Skeletal muscle tissue (tissue), 4 donors: ENCODE measurements around the gene SNRPB2. TPM values are rescaled to one million over a fixed set of nuclear protein-coding genes. Genes with fewer than 3 reads are reported as not detected.
A peak's percentile ranks its signal among the peaks of the same experiment; 100 is the strongest.

Experiments
- H3K27ac ChIP-seq: one replicate; pipeline ENCODE4 v1.7.0; 2013; ENCODE audit warnings: mild to moderate bottlenecking, low read depth, low read length, inconsistent platforms
- H3K27me3 ChIP-seq, 3 donors: one replicate each; pipeline ENCODE4 v1.7.0; 2013; ENCODE audit warnings: low read length in 3 of 3; ENCODE audit not compliant: control insufficient read depth in 3 of 3, insufficient read depth in 3 of 3
- H3K36me3 ChIP-seq, 3 donors: one replicate each; pipeline ENCODE4 v1.7.0; 2013; ENCODE audit warnings: low read length in 3 of 3; ENCODE audit not compliant: control insufficient read depth in 3 of 3, insufficient read depth in 3 of 3
- H3K4me1 ChIP-seq, 3 donors: one replicate each; pipeline ENCODE4 v1.7.0; 2013; ENCODE audit warnings: low read length in 3 of 3, mild to moderate bottlenecking in 3 of 3; ENCODE audit not compliant: control insufficient read depth in 3 of 3, insufficient read depth in 3 of 3
- H3K4me3 ChIP-seq, 3 donors: one replicate each; pipeline ENCODE4 v1.7.0; 2013; ENCODE audit warnings: low read length in 3 of 3
- H3K9ac ChIP-seq, 3 donors: one replicate each; pipeline ENCODE4 v1.7.0; 2013; ENCODE audit warnings: low read length in 3 of 3, mild to moderate bottlenecking in 3 of 3, moderate library complexity in 2 of 3, low read depth in 1 of 3
- H3K9me3 ChIP-seq, 3 donors: one replicate each; pipeline ENCODE4 v1.7.0; 2013; ENCODE audit warnings: low read length in 3 of 3; ENCODE audit not compliant: control insufficient read depth in 3 of 3
- total RNA-seq: library from RNA; depleted of rRNA; stranded (reverse); fragments of >200 nt; gene quantifications from one replicate; pipeline ENCODE4 v1.2.3, GENCODE V29; 2014
- donor health status: Osteomylitis.

Gene SNRPB2
- total RNA-seq, 1 donor from 2014 or later, result 31.8 TPM

DNA sequence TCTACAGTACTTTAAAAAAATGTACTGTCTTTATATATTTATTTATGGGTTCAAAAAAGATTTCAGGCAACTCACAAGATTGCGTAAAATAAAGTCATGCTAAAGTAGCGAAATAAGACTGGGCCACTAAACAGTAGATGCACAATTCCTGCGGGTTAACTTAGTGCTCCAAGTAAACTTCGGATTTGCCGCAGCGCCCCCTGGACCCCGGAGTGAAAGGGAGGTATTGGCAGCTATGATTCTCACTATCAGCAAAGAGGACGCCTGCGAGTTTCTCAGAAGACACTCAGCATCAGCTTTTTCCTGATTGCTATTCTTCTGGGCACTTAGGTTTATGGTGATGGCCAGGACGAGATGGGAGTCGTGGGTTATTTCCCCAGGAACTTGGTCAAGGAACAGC, 19.7 kb downstream of the SNRPB2 start:
- H3K27ac ChIP-seq, result no peak overlapping the region
- H3K4me3 ChIP-seq, result no peak overlapping the region
- no peaks in the 10 kb centered on the region for H3K36me3 ChIP-seq
- H3K27me3 ChIP-seq, result no peaks in the 10 kb centered on the region
- H3K9ac ChIP-seq, result no peak overlapping the region
- no peaks in the 10 kb centered on the region for H3K4me1 ChIP-seq
- H3K9me3 ChIP-seq, result no peaks in the 10 kb centered on the region

DNA sequence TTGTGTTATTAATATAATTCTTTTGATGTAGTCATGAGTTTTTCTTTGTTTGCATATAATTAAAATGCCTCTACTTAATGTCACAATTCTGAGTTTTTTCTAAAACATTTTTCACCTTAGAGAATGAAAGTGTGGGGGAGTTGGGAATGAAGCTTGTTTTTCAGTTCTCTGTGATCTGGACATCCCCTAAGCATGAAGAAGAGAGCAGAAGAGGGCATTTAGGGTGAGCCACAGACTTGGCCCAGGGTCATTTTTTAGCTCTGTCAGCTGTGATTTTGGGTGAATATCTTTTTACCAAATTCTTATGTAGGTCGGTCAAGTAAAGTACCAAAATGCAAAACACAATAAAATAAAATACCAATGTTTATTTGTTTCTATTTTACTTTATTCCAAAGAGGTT, 22.3 kb downstream of the SNRPB2 start:
- Histone ChIP-seq H3K4me3 (no peak overlapping the region), H3K27me3 (no peaks in the 10 kb centered on the region), H3K27ac (no peak overlapping the region), H3K36me3 (no peaks in the 10 kb centered on the region), H3K9ac (no peak overlapping the region), H3K4me1 (no peaks in the 10 kb centered on the region), H3K9me3 (no peaks in the 10 kb centered on the region)

DNA sequence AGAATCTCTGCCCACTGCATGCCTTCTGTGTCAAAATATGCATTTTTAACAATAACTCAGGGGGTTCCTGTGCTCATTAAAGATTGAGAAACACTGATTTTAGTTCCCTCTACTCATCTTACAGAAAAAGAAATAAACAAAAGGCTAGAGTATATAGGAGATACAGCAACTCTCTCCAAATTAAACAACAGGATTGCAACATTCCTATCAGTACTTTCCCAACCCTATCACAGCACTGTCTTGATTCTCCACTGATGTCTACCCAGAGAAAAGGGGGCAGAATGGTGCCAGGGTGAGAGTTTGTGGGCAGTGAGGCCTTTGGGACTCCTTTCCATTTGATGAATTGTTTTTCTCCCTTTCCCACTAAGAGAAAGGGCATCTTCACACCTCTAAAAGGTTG, 23.1 kb downstream of the SNRPB2 start:
- no peaks in the 10 kb centered on the region for H3K27me3 ChIP-seq
- H3K27ac ChIP-seq, result no peak overlapping the region
- no peaks in the 10 kb centered on the region for H3K36me3 ChIP-seq
- no peak overlapping the region for H3K4me3 ChIP-seq
- H3K9me3 ChIP-seq, result no peaks in the 10 kb centered on the region
- no peak overlapping the region for H3K9ac ChIP-seq
- no peaks in the 10 kb centered on the region for H3K4me1 ChIP-seq

DNA sequence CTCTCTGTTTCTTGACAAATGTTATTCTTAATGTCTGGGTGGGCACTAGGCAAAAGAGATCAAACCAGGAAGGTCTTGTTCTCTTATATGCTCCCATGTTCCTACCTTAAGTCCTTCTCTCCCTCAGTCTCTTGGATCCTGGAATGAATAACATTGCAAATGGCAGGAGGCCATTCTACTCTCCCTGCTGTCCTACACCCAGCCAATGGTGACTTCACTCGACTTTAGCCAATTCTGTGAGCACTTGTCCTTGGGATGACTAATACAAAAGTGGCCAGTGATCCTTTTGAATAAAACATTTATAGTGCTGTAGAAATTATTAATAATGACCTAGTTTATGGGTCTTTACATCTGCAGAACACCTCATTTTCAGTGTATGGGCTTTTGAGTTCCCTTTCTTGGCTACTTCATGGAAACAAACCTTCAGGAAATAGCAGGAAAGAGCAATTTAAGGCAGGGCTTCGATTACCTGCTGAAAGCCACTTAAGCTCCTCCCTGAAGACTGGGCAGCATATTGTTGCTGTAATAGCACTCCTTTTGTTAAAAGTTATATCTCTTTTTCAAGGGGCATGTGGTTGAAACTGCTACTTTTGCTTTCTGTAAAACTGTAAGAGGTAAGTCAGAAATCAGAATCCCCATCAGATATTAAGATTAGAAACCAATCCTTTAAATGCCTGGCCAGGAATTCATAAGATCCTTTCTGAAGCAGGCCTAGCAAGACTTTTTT, 28.8 kb downstream of the SNRPB2 start:
- H3K27ac ChIP-seq, result no peak overlapping the region
- H3K9ac ChIP-seq, result no peak overlapping the region

DNA sequence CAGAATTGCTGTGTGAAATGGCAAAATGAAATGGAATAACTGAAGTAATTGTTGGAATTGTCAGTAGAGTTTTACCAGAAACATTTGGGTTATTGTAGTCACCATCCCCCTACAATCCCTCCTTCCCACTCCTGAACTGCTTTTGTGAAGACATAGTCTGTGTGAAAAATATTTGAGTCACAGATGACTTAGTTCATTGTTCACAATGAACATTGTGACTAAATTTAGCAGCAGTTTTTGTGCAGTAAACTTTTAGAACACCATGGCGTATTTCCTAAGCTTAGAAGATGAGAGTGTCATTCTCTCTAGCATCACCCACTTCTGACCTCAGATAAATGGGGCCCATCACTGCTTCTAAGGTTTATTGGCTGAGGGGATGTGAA, 29.3 kb downstream of the SNRPB2 start:
- Histone ChIP-seq H3K9me3 (no peaks in the 10 kb centered on the region), H3K9ac (no peak overlapping the region), H3K4me1 (peaks cover 0 to 5% (median 2%) of the 10 kb centered on the region in 3 donors), H3K27me3 (peaks cover 0 to 5% (median 0%) of the 10 kb centered on the region in 3 donors), H3K36me3 (no peaks in the 10 kb centered on the region), H3K4me3 (no peak overlapping the region), H3K27ac (no peak overlapping the region)

More for the DNA sequence above, 28.8 kb downstream of the SNRPB2 start:
- Histone ChIP-seq H3K4me3 (no peak overlapping the region), H3K9me3 (no peaks in the 10 kb centered on the region), H3K27me3 (peaks cover 0 to 3% (median 0%) of the 10 kb centered on the region in 3 donors), H3K36me3 (no peaks in the 10 kb centered on the region), H3K4me1 (peaks cover 0 to 5% (median 2%) of the 10 kb centered on the region in 3 donors)

DNA sequence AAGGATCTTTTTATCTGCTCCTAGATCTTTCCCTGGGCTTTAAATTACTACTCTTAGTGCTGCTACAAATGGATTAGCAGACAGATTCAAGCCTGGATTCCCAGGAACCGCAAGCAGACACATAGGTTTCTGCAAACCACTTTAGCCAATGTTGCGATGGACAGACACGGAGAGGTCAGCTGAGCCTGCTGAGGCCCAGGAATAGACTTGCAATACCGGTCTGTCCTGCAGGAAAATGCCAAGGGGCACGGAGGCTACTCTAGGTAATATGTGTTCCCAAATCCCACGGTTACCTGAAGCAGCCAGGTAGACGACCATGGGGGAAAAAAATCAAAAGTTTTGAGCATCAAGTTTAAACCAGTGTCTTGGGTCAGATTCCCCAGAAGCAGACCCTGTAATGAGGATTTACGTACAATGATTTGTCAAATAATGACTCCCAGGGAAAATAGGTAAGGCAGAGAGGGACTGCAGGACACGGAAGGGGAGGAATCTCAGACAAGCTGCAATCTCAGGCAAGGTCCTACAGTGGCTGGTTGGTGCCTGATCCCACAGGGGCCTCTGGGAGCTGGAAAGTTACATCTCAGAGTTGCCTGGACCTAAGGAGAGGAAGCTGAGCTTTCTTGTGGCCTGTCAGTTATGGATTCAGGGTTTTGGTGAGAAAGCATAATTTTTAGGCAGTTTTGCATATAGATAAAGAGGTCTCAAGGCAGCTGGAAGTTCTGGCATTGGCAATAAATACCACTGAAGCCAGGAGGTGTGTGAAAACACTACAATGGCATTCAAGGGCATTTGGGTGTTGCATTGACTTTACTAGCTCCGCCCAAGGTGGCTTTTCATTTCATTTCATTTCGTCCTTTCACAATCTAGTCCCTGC, 30.8 kb downstream of the SNRPB2 start:
- H3K9ac ChIP-seq, result peak overlapping the region in 1 of 3 donors; percentile 67
- H3K9me3 ChIP-seq, result no peaks in the 10 kb centered on the region
- H3K27ac ChIP-seq, result no peak overlapping the region
- H3K4me3 ChIP-seq, result no peak overlapping the region
- peaks cover 0 to 7% (median under 1%) of the 10 kb centered on the region in 3 donors for H3K27me3 ChIP-seq
- no peaks in the 10 kb centered on the region for H3K36me3 ChIP-seq
- H3K4me1 ChIP-seq, result peaks cover 0 to 5% (median 2%) of the 10 kb centered on the region in 3 donors

DNA sequence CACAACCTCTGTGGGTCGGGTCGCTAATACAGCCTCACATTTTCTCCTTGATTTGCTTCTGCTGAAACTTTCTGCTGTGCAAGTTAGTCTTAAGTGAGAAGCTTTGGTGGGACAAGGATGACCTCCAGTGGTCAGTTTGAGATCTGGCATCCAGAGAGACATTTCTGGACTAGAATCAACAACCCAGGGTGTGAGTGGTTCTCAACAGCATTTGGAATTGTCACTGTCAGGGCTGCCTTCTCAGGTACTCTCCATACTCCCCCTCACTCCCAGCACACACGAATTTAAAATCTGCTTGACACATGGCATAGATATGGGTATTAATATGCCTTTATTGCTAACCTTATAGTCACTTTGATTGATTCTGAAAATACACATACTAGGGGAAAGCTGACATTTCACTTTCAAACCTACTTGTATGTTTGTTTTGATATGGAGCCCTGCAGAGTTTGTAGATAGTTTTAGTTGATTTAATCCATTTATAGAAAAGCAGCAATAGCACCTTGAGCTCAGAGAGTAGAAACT, 31.5 kb downstream of the SNRPB2 start:
- peaks cover 0 to 10% (median 3%) of the 10 kb centered on the region in 3 donors for H3K27me3 ChIP-seq
- H3K4me1 ChIP-seq, result peaks cover 0 to 5% (median 2%) of the 10 kb centered on the region in 3 donors
- no peak overlapping the region for H3K4me3 ChIP-seq
- H3K27ac ChIP-seq, result no peak overlapping the region
- no peaks in the 10 kb centered on the region for H3K36me3 ChIP-seq
- no peaks in the 10 kb centered on the region for H3K9me3 ChIP-seq
- peak overlapping the region in 1 of 3 donors; percentile 67 for H3K9ac ChIP-seq

DNA sequence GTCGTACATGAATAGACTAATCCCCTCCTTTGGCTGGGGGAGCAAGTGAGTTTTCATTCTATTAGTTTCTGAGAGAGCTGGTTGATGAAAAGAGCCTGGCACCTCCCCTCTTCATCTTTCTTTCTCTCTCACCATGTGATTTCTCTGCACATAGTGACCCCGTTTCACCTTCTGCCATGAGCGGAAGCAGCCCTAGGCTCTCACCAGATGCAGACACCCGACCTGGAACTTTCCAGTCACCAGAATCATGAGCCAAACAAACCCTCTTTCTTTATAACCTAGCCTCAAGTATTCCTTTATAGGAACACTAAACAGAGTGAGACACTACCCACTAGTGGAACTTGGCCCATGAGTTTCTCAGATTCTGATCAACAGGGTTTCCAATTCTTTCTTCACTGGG, 34.7 kb downstream of the SNRPB2 start:
- H3K4me3 ChIP-seq, result no peak overlapping the region
- H3K27ac ChIP-seq, result no peak overlapping the region
- H3K4me1 ChIP-seq, result peaks cover 0 to 5% (median 2%) of the 10 kb centered on the region in 3 donors
- H3K9me3 ChIP-seq, result no peaks in the 10 kb centered on the region
- H3K27me3 ChIP-seq, result peaks cover 0 to 10% (median 7%) of the 10 kb centered on the region in 3 donors
- H3K36me3 ChIP-seq, result no peaks in the 10 kb centered on the region
- no peak overlapping the region for H3K9ac ChIP-seq

DNA sequence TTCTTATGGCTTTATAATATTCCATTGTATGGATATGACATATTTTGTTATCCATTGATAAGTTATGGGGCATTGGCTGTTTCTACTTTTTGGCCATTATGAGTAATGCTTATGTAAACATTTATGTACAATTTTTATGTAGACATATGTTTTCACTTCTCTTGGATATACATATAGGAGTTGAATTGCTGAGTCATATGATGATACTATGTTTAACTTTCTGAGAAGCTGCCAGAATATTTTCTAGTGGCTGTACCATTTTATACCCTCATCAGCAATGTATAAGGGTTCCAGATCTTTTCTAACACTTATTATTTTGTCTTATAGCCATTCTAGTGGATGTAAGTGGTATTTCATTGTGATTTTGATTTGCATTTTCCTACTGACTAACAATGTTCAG, 41.4 kb downstream of the SNRPB2 start:
- Histone ChIP-seq H3K4me3 (no peak overlapping the region), H3K4me1 (no peaks in the 10 kb centered on the region), H3K27me3 (peaks cover 0 to 4% (median 0%) of the 10 kb centered on the region in 3 donors), H3K36me3 (no peaks in the 10 kb centered on the region), H3K9me3 (no peaks in the 10 kb centered on the region), H3K9ac (no peak overlapping the region), H3K27ac (no peak overlapping the region)

DNA sequence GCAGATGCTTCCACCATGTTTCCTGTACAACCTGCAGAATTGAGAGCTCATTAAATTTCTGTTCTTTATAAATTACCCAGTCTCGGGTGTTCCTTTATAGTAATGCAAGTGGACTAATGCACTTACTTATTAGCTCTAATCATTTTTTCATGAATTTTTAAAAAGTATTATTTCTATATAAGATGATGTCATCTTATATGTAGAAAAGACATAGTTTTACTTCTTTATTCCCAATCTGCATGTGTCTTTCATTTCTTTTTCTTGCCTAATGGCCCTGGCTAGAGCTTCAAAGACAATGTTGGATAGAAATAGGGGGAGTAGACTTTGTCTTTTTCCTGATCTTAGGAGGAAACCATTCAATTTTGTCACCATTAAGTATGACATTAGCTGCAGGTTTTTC, 46.1 kb downstream of the SNRPB2 start:
- H3K9me3 ChIP-seq, result no peaks in the 10 kb centered on the region
- no peaks in the 10 kb centered on the region for H3K36me3 ChIP-seq
- no peak overlapping the region for H3K9ac ChIP-seq
- no peak overlapping the region for H3K4me3 ChIP-seq
- no peaks in the 10 kb centered on the region for H3K27me3 ChIP-seq
- no peaks in the 10 kb centered on the region for H3K4me1 ChIP-seq
- H3K27ac ChIP-seq, result no peak overlapping the region
